ENCODE data around the gene GPR89A.
"Not testable (repeated sequence)": the region's sequence is repeated elsewhere in the genome, so short reads cannot be mapped to it uniquely, and the experiment has no call there.

DNA sequence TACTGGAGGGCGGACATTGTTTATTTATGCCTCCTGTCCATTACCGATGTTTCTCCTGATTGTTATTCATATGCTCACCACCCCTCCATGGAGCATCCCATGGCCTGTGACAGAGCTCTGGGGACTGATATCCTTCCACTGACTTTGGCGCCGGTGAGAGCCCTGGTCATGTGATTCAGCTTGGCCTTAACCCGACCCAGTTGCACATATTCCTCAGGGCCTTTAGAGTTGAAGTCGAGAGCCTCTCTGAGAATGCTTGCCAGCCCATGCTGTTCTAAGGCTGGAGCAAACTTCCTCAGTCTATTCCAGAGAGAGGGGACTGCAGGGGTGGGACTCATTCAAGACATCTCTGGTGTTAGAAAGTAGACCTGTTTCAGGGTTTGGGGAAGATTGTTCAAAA lies 11.6 kb upstream of the GPR89A start:
- not testable (repeated sequence) for TF ChIP-seq SIN3A (IDR thresholded peaks at IDR 0.05; ENCODE audit: borderline replicate concordance, insufficient read depth, low read depth, low read length); CTCF (IDR thresholded peaks at IDR 0.05); POLR2AphosphoS5 (IDR thresholded peaks at IDR 0.05; ENCODE audit: low read depth, low read length)
